Sigmoid colon (tissue), 7 donors: ENCODE measurements around the gene CNTROB. TPM values are rescaled to one million over a fixed set of nuclear protein-coding genes. Genes with fewer than 3 reads are reported as not detected.

ENCODE experiments used
- DNase-seq: peaks from one replicate; pipeline ENCODE4 v3.0.0-alpha.2; 2019
- H3K27ac ChIP-seq, 4 donors: fragments of 200-600 bp; sonication (generic); one replicate each; pipeline ENCODE4 v1.5.1; 2016 to 2019; ENCODE audit warnings: mild to moderate bottlenecking in 1 of 4
- H3K27me3 ChIP-seq, 3 donors: fragments of 200-600 bp; sonication (generic); one replicate each; pipeline ENCODE4 v1.5.1; 2019; ENCODE audit warnings: mild to moderate bottlenecking in 1 of 3
- H3K36me3 ChIP-seq, 4 donors: fragments of 200-600 bp; sonication (generic); one replicate each; pipeline ENCODE4 v1.5.1; 2016 to 2019
- H3K4me1 ChIP-seq, 4 donors: fragments of 200-600 bp; sonication (generic); one replicate each; pipeline ENCODE4 v1.5.1; 2017 to 2019
- H3K4me3 ChIP-seq, 4 donors: fragments of 200-600 bp; sonication (generic); one replicate each; pipeline ENCODE4 v1.5.1; 2017 to 2019; ENCODE audit warnings: mild to moderate bottlenecking in 2 of 4, moderate library complexity in 1 of 4
- H3K9me3 ChIP-seq, 4 donors: fragments of 200-600 bp in 3 of 4; sonication (generic) in 3 of 4; one replicate each; pipeline versions ENCODE4 v1.5.1 to v1.6.1; 2013 to 2019
- EP300 ChIP-seq, 4 donors: sonication (generic); formaldehyde crosslinking; IDR thresholded peaks; one replicate each; pipeline ENCODE4 v1.6.1; 2017; ENCODE audit warnings: antibody characterized with exemption in 4 of 4
- POLR2A ChIP-seq, 2 donors: fragments of 450-650 bp; IDR thresholded peaks; one replicate each; pipeline ENCODE4 v1.6.1; 2016; ENCODE audit warnings: antibody characterized with exemption in 2 of 2, mild to moderate bottlenecking in 2 of 2, moderate library complexity in 2 of 2
- POLR2AphosphoS5 ChIP-seq, 4 donors: sonication (generic); formaldehyde crosslinking; IDR thresholded peaks; one replicate each; pipeline ENCODE4 v1.6.1; 2017; ENCODE audit warnings: antibody characterized with exemption in 4 of 4
- WGBS, 2 donors: extraction: QIAGEN DNeasy Blood & Tissue Kit; methylation state at CpG; one replicate each; pipeline ENCODE4 v1.1.7; 2013; 5-methylcytosine and 5-hydroxymethylcytosine counted together
- intact Hi-C: fragments of 100-400 bp; cut with DNase I; formaldehyde crosslinking; loops from one replicate; pipeline ENCODE4 v1.15.1; 2023
- polyA plus RNA-seq, 3 donors: library from polyadenylated mRNA; stranded (reverse); fragments of 200-250 nt; gene quantifications; one replicate each; pipeline ENCODE4 v1.2.3, GENCODE V29; 2013
- total RNA-seq, 4 donors: library from RNA; depleted of rRNA; stranded (reverse); fragments of >200 nt; gene quantifications; one replicate each; pipeline ENCODE4 v1.1.0, GENCODE V29; 2016
- TF ChIP-seq, protein P1 (sequence below), 4 experiments: fragments of 450-650 bp in 3 of 4; fragments of 200-600 bp in 1 of 4; IDR thresholded peaks; one replicate each; pipeline ENCODE4 v1.5.1; 2016 to 2019; ENCODE audit warnings: antibody characterized with exemption in 4 of 4, mild to moderate bottlenecking in 3 of 4, moderate library complexity in 2 of 4
- donor health status: healthy with polysubstance abuse.
- donor health status: Bipolar disorder and iron deficiency.
- donor health status: healthy.

Gene CNTROB
- total and polyA plus RNA-seq, 7 donors = 11.8 to 40.4 (median 20.6) TPM

DNA sequence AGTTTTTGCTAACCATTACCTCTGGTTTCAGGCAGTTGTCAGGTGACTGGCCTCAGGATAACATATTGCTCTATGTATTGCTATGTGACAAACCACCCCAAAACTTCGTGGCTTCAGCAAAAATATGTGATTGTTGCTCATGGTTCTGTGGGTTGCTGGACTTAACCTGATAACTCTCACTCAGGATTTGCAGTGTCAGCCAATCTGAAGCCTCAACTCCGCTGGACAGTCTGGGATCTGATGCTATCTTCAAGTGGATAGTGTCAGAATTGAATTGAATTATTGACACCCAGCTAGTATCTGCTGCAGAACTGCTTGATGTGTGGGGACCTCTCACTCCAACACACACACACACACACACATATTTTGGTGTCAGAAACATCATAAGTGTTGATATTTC lies 35.7 kb downstream of the CNTROB start:
- H3K4me3 ChIP-seq = no peak overlapping the region
- DNase-seq = peak; percentile 0
- TF ChIP-seq, protein P1, sequence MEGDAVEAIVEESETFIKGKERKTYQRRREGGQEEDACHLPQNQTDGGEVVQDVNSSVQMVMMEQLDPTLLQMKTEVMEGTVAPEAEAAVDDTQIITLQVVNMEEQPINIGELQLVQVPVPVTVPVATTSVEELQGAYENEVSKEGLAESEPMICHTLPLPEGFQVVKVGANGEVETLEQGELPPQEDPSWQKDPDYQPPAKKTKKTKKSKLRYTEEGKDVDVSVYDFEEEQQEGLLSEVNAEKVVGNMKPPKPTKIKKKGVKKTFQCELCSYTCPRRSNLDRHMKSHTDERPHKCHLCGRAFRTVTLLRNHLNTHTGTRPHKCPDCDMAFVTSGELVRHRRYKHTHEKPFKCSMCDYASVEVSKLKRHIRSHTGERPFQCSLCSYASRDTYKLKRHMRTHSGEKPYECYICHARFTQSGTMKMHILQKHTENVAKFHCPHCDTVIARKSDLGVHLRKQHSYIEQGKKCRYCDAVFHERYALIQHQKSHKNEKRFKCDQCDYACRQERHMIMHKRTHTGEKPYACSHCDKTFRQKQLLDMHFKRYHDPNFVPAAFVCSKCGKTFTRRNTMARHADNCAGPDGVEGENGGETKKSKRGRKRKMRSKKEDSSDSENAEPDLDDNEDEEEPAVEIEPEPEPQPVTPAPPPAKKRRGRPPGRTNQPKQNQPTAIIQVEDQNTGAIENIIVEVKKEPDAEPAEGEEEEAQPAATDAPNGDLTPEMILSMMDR (IDR thresholded peaks at IDR 0.05) = no peak
- no peak for TF ChIP-seq POLR2A (IDR thresholded peaks at IDR 0.05)
- TF ChIP-seq POLR2AphosphoS5 (IDR thresholded peaks at IDR 0.05) = no peak
- no peak for TF ChIP-seq EP300 (IDR thresholded peaks at IDR 0.05)
- H3K4me1 ChIP-seq = no peaks in the 10 kb centered on the region
- intact Hi-C loops = no loop called here
- 63 to 64% methylated on average over 2 of the region's 2 CpGs for WGBS, 2 donors
- no peak overlapping the region for H3K27ac ChIP-seq
- H3K9me3 ChIP-seq = no peaks in the 10 kb centered on the region
- no peaks in the 10 kb centered on the region for H3K36me3 ChIP-seq
- H3K27me3 ChIP-seq = no peaks in the 10 kb centered on the region

DNA sequence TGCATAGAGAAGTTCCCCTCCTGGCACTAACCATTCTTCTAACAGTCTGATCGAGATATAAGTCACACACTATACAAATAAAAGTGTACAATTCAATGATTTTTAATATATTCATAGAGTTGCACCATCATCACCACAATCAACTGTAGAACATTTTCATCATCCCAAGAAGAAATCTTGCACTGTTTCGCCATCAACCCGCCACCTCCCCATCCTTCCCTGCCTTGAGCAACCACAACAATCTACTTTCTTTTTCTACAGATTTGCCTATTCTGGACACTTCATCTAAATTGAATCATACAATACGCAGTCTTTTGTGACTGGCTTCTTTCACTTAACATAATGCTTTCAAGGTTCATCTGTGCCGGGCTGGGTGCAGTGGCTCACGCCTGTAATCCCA lies 37.4 kb downstream of the CNTROB start:
- DNase-seq = peak; percentile 4
- H3K27me3 ChIP-seq = no peaks in the 10 kb centered on the region
- H3K9me3 ChIP-seq = peaks cover 0 to under 1% (median 0%) of the 10 kb centered on the region in 4 donors
- no peak overlapping the region for H3K4me3 ChIP-seq
- no peaks in the 10 kb centered on the region for H3K36me3 ChIP-seq
- WGBS, 2 donors = 84 to 88% methylated on average over 6 of the region's 6 CpGs
- TF ChIP-seq, protein P1 (IDR thresholded peaks at IDR 0.05) = no peak
- TF ChIP-seq POLR2A (IDR thresholded peaks at IDR 0.05) (no peak), EP300 (IDR thresholded peaks at IDR 0.05) (no peak), POLR2AphosphoS5 (IDR thresholded peaks at IDR 0.05) (no peak)
- intact Hi-C loops = no loop called here
- H3K4me1 ChIP-seq = no peaks in the 10 kb centered on the region
- no peak overlapping the region for H3K27ac ChIP-seq

DNA sequence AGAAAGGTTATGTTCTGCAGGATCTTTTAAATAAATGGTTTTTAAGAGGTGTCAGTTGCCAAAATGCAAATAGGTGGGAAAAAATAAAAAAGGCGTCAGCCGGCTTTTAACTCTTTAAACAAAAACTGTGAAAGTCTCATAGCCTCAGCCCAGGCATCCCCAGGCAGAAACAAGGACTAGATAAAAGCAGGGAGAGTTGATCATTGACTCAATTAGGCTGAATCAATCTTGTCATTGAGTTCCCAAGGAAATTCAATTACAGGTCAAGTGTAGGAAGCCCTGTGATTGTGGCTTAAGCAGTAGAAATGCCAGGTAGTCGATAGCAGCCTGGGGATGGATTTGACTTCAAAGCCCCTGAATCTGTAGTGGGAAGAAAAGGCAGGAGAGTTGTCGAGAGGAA lies 39.6 kb downstream of the CNTROB start:
- no peak overlapping the region for H3K27ac ChIP-seq
- WGBS, 2 donors = 70 to 83% methylated on average over 4 of the region's 4 CpGs
- peaks cover 0 to 9% (median 5%) of the 10 kb centered on the region in 4 donors for H3K9me3 ChIP-seq
- intact Hi-C loops = no loop called here
- TF ChIP-seq, protein P1 (IDR thresholded peaks at IDR 0.05) = no peak
- TF ChIP-seq EP300 (IDR thresholded peaks at IDR 0.05) (no peak), POLR2A (IDR thresholded peaks at IDR 0.05) (no peak), POLR2AphosphoS5 (IDR thresholded peaks at IDR 0.05) (no peak)
- H3K4me1 ChIP-seq = no peaks in the 10 kb centered on the region
- DNase-seq = no peak
- no peaks in the 10 kb centered on the region for H3K27me3 ChIP-seq
- no peak overlapping the region for H3K4me3 ChIP-seq
- no peaks in the 10 kb centered on the region for H3K36me3 ChIP-seq

DNA sequence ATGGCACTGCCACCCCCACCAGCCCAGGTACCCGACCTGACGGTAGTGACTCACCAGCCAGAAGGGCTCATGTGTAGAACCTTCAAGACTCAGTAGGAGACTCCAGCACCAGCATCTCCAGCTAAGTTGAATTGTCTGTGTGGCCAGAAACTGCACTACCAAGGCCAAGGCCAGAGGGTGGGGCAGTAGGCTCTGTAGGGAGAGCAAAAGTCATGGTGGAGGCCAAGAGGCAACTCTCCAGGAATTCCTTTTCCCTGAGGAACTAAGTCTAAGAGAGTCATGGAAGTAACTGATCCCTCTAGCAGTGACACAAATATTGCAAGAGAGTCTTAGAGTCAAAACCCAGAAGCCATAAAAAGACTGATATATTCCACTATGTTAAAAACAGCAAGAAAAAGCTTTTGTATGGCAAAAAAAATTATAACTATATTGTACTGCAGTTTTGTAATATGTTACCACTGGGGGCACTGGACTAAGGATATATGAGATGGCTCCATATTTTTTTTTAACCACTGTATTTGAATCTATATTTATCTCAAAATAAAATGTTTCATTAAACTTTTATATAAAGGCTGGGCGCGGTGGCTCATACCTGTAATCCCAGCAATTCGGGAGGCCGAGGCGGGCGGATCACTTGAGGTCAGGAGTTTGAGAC lies 40.3 kb downstream of the CNTROB start:
- no peak overlapping the region for H3K4me3 ChIP-seq
- no peaks in the 10 kb centered on the region for H3K36me3 ChIP-seq
- no peaks in the 10 kb centered on the region for H3K4me1 ChIP-seq
- intact Hi-C loops = no loop called here
- peak; percentile 50 for DNase-seq
- 95 to 96% methylated on average over 8 of the region's 8 CpGs for WGBS, 2 donors
- TF ChIP-seq EP300 (IDR thresholded peaks at IDR 0.05) = no peak
- no peak for TF ChIP-seq POLR2A (IDR thresholded peaks at IDR 0.05)
- TF ChIP-seq, protein P1 (IDR thresholded peaks at IDR 0.05) = no peak
- no peak for TF ChIP-seq POLR2AphosphoS5 (IDR thresholded peaks at IDR 0.05)
- H3K27ac ChIP-seq = no peak overlapping the region
- H3K9me3 ChIP-seq = peaks cover 0 to 9% (median 5%) of the 10 kb centered on the region in 4 donors
- H3K27me3 ChIP-seq = no peaks in the 10 kb centered on the region

DNA sequence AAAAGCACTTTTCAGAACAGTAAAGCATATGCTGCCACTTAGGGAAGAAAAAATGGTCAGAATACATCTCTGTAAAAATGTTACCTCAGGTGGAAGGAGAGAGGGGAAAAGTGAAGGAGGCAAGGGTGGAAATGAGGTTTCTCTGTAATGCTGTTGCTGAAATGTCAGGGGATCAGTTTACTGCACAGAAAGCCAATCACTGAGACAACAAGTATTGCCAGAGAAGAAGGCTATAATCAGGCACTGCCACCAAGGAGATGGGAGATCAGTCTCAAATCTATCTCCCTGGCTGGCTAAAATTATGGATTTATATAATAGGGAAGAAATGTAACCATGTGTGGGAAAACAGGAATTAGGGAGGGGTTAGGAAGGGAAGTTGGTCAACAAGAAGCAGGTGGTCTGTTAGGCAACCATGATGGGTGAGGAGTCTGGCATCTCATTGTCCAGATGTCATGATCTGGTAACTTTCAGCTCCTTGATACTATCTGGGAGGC lies 42.7 kb downstream of the CNTROB start:
- H3K36me3 ChIP-seq = no peaks in the 10 kb centered on the region
- H3K27ac ChIP-seq = no peak overlapping the region
- H3K4me3 ChIP-seq = no peak overlapping the region
- TF ChIP-seq EP300 (IDR thresholded peaks at IDR 0.05) (no peak), POLR2A (IDR thresholded peaks at IDR 0.05) (no peak), POLR2AphosphoS5 (IDR thresholded peaks at IDR 0.05) (no peak)
- TF ChIP-seq, protein P1 (IDR thresholded peaks at IDR 0.05) = no peak
- no peak for DNase-seq
- intact Hi-C loops = no loop called here
- H3K9me3 ChIP-seq = peaks cover 0 to 9% (median 5%) of the 10 kb centered on the region in 4 donors
- no peaks in the 10 kb centered on the region for H3K27me3 ChIP-seq
- H3K4me1 ChIP-seq = no peaks in the 10 kb centered on the region
